ENCODE data around the gene OTULINL.

OTULINL gene

DNA sequence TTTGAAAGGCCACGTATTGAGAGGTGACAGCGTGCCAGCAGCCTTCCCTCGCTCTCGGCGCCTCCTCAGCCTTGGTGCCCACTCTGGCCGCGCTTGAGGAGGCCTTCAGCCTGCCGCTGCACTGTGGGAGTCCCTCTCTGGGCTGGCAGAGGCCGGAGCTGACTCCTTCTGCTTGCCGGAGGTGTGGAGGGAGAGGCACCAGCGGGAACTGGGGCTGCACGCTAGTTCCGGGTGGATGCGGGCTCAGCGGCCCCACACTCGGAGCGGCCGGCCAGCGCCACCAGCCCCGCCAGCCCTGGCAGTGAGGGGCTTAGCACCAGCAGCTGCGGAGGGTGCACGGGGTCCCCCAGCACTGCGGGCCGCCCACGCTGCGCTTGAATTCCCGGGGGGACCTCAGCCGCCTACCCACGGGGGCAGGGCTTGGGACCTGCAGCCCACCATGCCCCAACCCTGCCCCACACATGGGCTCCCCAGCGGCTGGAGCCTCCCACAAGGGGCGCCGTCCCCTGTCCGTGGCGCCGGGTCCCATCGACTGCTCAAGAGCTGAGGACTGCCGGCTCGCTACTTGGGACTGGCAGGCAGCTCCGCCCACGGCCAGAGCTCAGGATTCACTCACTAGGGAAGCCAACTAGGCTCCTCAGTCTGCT lies 4.4 kb upstream of the OTULINL start:
- no peak for DNase-seq

DNA sequence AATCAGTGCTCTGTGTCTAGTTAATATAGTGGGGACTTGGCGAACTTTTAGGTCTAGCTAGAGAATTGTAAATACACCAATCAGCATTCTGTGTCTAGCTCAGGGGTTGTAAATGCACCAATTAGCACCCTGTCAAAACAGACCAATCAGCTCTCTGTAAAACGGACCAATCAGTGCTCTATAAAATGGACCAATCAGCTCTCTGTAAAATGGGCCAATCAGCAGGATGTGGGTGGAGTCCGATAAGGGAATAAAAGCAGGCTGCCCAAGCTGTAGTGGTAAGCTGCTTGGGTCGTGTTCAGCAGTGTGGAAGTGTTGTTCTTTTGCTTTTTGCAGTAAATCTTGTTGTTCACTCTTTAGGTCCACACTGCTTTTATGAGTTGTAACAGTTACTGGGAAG lies 3.6 kb upstream of the OTULINL start:
- DNase-seq: no peak

- no peak for DNase-seq
Observed at GRCh38 chr5:14579246-14579645, 2.3 kb upstream of the OTULINL start.

GRCh38 chr5:14579731-14580397 lies 1.7 kb upstream of the OTULINL start:
- DNase-seq: no peak

- DNase-seq: peak; percentile 39
Observed at GRCh38 chr5:14580398-14581034, 1.1 kb upstream of the OTULINL start.

DNA sequence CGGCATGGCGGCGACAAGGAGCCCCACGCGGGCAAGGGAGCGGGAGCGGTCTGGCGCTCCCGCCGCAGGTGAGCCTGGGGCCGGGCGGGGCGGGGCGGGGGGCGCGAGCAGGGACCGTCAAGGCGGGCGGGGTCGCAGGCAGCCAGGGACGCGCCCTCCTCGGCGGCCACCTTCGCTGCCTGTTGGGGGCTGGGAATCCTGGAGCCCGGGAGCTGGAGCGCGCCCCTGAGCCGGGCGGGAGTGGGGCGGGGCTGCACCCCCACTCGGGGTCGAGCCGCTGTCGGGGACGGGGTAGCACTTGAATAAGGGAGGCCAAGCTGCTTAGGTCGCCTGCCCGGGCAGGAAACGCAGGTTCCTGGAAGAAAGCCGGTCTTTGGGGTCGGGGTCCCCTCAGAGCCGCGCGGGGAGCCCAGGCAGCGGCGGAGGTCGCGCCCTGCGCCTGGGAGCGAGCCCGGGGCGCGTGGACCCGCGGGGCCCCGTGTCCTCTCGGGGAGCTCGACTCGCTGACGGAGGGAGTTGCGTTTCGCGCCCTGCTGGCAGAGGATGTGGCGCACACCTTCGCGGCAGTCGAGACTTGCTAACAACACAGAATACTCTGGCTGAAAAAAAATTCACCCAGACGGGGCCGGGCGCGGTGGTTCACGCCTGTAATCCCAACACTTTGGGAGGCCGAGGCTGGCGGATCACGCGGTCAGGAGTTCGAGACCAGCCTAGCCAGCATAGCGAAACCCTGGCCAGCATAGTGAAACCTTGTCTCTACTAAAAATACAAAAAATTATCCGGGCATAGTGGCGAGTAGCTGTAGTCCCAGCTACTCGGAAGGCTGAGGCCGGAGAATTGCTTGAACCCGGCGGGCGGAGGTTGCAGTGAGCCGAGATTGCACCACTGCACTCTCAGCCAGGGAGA lies 552 bp downstream of the OTULINL start:
- peak; percentile 78 for DNase-seq

DNA sequence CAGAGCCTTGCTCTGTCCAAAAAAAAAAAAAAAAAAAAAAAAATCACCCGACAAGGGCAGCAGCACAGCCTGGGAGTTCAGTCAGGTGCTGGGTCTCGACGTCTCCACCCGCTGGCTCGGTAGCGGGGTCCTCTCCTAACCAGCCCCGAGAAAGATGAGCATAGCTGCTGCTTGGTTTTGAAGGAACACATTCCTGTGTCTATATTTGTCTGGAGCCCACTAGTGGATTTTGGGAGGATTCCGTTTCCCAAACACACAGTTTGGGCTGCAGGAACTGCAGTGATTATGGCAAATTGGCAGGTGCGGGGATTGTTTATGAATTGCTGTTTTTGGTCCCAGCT lies 1.2 kb downstream of the OTULINL start:
- DNase-seq: peak; percentile 35

DNA sequence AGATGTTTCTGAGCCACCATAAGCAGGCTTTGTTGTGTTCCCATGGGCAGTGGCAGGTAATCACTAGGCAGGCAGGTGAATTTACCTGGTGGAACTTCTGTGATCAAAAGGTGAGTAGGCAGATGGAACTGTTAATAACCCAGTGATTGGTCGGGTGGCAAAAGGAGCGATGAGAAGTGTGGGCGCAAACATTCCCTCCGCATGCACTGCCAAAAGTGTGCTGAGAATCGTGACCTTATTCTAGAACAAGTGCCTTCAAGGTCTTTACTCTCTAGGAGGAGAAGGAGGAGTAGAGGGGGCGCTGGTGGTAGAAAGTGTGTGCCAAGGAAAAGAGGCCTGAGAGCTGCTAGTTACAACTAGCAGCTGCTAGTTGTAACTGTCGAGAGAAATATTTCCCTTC lies 3.3 kb downstream of the OTULINL start:
- no peak for DNase-seq

GRCh38 chr5:14587150-14587549 lies 5.6 kb downstream of the OTULINL start:
- DNase-seq: no peak

- DNase-seq: no peak
Observed at GRCh38 chr5:14588145-14588544, 6.6 kb downstream of the OTULINL start.

GRCh38 chr5:14588758-14589543 lies 7.4 kb downstream of the OTULINL start:
- DNase-seq: no peak

DNA sequence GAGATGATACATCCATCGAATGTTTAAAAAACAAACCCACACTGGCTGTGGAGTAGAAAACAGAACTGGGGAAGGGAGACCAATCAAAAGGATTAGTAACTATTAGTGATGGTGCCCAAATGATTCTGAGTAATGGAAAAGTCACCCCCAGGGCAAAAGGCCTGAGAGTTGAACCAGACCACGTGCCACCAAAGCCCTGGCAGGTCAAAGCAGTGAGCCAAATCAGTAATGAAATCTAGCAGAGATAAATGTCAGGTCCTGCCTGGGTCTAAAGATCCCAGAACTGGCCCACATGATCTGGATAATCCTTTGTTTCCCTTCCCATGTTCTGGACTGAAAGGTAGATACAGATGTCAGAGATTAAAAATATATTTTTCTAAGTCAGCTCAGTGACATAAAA lies 9.4 kb downstream of the OTULINL start:
- no peak for DNase-seq

- DNase-seq: no peak
Observed at GRCh38 chr5:14591548-14591947, 10.0 kb downstream of the OTULINL start.

DNA sequence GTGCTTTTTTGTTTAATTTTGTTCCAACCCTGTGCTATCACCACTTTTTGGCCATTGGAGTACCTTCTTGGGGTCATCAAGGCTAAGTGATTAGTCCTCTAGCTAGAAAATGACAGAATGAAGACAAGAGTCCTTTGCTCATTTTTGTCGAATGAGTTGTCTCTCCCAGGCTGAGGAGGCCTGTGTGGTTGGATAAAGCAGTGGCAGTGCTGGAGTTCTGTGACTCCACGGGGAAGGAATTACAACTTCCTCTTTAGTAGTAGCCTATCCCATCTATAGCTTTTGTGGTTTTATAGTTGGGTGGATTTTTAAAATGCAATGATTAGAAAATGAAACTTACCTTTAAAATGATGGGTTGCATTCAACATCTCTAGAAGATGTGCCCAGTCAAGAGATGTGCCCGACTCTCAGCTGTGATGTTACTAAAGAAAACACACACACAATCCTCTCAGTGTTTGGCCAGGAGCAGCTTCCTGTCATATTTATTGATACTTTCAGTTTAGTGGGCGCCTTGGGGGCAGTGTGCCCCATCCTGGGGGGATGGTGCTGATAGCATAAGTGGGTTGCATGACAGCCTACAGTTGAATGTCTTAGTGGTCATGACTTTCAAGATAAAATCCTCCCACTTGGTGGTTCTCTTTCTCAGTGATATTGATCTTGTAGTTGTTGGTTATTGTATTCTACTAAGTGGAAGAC lies 11.9 kb downstream of the OTULINL start:
- no peak for DNase-seq

DNA sequence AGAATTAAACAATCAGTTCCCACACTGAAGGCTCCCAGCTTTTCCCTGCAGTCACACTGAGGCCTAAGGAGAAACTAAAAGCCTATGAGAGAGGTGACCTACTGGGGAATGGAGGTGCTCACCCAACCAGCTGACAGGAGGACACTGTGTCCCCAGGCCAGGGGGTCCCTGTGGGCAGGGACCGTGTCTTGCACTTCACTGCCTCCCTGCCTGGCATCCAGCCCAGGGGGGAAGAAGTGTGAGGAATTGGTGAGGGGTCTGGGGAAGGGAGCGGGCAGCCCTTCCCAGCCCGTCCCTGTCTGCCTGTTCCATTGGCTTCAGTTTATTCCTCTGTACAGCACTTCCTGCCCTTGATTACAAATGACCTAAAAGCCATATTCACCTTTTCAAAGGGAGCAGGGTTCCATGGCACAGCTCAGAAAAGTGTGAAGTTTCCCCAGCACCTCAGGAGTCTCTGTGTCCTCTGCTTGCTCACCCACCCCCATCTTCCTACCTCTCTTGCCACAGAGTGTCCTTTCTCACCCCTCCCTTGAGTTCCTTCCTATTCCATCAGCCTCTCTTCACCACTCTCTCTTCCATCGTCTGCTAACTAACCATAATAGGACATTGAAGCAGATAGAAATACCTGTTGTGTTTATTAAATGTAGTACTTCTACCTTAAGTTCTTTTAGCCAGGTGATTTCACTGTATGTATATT lies 12.9 kb downstream of the OTULINL start:
- no peak for DNase-seq

- no peak for DNase-seq
Observed at GRCh38 chr5:14595189-14595588, 13.6 kb downstream of the OTULINL start.

GRCh38 chr5:14595891-14596290 lies 14.3 kb downstream of the OTULINL start:
- no peak for DNase-seq

GRCh38 chr5:14597080-14597479 lies 15.5 kb downstream of the OTULINL start:
- no peak for DNase-seq

GRCh38 chr5:14598225-14598624 lies 16.6 kb downstream of the OTULINL start:
- no peak for DNase-seq

DNA sequence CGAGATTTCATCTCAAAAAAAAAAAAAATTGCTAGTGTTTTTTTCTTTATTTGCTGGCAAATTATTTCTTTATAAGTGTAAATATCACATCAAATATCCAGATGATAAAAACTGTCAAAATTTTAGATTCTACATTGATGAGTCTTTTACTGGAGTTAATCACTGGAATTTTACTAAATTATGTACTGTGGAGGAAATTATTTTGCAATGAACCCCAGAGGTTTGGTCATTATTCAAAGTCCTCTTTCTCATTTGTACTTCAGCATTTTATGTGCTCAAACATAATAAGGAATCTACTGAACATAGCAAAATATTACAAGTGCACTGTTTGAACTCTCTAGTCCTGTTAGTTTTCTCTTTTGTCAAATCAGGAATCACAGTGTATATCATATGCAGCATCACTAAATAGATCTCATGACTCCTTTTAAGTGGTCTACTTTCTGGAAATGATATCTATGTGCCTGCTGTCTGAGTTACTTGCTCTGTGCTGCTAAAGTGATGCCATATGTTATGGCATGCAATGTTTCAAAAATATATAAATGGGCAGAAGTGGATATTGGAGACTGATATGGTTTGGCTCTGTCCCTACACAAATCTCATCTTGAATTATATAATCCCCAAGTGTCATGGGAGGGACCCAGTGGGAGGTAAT lies 18.0 kb downstream of the OTULINL start:
- DNase-seq: no peak

DNA sequence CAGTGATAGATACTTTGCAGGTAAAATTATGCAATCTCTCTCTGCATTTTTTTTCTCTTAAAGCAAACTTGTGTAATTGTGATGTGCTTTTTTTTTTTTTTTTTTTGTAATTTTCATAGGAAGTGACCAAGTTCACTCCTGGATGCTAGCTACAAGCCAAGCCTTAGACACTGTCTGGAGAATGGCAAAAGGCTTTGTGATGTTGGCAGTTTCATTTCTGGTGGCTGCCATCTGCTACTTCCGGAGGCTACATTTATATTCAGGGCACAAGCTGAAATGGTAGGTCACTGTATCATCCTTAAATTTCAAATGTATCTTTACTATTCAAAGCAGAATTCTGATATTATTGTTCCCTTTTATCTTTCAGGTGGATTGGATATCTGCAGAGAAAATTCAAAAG lies 19.3 kb downstream of the OTULINL start:
- DNase-seq: no peak

Data from eye (tissue), 1 donor.